Loucy (cell line): ENCODE data around the gene MYBL2.

Experiments used
- EZH2phosphoT487 ChIP-seq: fragments of 200-600 bp; IDR thresholded peaks from 2 replicates; pipeline ENCODE4 v1.6.1; 2018; ENCODE audit warnings: antibody characterized with exemption, mild to moderate bottlenecking, moderate library complexity, borderline replicate concordance
- TF ChIP-seq, protein P1 (sequence below): fragments of 200-600 bp; sonication (generic); conservative IDR thresholded peaks from 2 replicates; pipeline ENCODE4 v1.5.1; 2014; ENCODE audit warnings: mild to moderate bottlenecking, antibody characterized with exemption, low read length

DNA sequence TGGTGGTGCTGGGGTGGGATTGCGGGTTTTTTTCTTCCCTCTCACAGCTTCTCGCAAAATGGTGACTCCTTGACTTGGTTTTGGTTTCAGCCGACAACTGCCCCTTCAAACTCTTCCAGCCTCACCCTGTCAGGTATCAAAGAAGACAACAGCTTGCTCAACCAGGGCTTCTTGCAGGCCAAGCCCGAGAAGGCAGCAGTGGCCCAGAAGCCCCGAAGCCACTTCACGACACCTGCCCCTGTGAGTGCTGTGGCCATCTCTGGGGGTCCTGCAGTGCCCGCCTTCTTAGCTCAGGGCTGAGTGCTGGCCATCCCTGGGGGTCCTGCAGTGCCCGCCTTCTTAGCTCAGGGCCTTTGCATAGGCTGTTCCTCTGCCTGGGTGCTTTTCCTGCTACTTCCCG lies 48.1 kb downstream of the MYBL2 start:
- TF ChIP-seq, protein P1, sequence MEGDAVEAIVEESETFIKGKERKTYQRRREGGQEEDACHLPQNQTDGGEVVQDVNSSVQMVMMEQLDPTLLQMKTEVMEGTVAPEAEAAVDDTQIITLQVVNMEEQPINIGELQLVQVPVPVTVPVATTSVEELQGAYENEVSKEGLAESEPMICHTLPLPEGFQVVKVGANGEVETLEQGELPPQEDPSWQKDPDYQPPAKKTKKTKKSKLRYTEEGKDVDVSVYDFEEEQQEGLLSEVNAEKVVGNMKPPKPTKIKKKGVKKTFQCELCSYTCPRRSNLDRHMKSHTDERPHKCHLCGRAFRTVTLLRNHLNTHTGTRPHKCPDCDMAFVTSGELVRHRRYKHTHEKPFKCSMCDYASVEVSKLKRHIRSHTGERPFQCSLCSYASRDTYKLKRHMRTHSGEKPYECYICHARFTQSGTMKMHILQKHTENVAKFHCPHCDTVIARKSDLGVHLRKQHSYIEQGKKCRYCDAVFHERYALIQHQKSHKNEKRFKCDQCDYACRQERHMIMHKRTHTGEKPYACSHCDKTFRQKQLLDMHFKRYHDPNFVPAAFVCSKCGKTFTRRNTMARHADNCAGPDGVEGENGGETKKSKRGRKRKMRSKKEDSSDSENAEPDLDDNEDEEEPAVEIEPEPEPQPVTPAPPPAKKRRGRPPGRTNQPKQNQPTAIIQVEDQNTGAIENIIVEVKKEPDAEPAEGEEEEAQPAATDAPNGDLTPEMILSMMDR: no peak
- no peak for TF ChIP-seq EZH2phosphoT487
